ENCODE measurements around the gene OBSCN.

DNA sequence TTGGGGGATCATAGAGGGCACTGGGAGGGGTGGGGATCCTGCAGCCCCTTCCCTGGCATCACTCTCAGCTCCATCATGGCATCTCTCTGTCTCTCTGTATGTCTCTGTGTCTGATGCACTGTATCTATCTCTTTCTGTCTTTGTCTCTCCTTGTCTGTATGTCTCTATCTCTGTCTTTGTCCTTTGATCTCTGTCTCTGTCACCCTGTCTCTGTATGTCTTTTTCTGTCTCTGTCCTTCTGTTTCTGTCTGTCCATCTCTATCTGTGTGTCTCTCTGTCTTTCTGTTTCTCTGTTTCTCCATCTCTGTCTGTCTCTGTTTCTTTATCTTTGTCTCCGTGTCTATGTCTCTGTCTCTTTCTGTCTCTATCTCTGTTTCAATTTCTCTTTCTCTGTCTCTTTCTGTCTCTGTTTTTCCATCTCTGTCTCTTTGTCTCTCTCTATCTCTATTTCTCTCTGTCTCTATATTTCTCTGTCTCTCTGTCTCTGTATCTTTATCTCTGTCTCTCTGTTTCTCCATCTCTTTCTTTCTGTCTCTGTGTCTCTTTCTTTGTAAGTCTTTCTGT is 142.4 kb downstream of the OBSCN start:
- no peak for TF ChIP-seq HDAC1 (CRISPR knock-in tag; IDR thresholded peaks at IDR 0.05)
- TF ChIP-seq, protein P1, sequence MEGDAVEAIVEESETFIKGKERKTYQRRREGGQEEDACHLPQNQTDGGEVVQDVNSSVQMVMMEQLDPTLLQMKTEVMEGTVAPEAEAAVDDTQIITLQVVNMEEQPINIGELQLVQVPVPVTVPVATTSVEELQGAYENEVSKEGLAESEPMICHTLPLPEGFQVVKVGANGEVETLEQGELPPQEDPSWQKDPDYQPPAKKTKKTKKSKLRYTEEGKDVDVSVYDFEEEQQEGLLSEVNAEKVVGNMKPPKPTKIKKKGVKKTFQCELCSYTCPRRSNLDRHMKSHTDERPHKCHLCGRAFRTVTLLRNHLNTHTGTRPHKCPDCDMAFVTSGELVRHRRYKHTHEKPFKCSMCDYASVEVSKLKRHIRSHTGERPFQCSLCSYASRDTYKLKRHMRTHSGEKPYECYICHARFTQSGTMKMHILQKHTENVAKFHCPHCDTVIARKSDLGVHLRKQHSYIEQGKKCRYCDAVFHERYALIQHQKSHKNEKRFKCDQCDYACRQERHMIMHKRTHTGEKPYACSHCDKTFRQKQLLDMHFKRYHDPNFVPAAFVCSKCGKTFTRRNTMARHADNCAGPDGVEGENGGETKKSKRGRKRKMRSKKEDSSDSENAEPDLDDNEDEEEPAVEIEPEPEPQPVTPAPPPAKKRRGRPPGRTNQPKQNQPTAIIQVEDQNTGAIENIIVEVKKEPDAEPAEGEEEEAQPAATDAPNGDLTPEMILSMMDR (CRISPR knock-in tag; IDR thresholded peaks at IDR 0.05): no peak
- no peak for TF ChIP-seq ZBTB33 (CRISPR knock-in tag; IDR thresholded peaks at IDR 0.05)
- TF ChIP-seq, protein P2, sequence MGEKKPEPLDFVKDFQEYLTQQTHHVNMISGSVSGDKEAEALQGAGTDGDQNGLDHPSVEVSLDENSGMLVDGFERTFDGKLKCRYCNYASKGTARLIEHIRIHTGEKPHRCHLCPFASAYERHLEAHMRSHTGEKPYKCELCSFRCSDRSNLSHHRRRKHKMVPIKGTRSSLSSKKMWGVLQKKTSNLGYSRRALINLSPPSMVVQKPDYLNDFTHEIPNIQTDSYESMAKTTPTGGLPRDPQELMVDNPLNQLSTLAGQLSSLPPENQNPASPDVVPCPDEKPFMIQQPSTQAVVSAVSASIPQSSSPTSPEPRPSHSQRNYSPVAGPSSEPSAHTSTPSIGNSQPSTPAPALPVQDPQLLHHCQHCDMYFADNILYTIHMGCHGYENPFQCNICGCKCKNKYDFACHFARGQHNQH (CRISPR knock-in tag; IDR thresholded peaks at IDR 0.05): no peak
- no peak for TF ChIP-seq POLR2A (IDR thresholded peaks at IDR 0.05; ENCODE audit: insufficient read depth in 1 of 2, low read depth in 2 of 2, low read length in 2 of 2)
- TF ChIP-seq, protein P3, sequence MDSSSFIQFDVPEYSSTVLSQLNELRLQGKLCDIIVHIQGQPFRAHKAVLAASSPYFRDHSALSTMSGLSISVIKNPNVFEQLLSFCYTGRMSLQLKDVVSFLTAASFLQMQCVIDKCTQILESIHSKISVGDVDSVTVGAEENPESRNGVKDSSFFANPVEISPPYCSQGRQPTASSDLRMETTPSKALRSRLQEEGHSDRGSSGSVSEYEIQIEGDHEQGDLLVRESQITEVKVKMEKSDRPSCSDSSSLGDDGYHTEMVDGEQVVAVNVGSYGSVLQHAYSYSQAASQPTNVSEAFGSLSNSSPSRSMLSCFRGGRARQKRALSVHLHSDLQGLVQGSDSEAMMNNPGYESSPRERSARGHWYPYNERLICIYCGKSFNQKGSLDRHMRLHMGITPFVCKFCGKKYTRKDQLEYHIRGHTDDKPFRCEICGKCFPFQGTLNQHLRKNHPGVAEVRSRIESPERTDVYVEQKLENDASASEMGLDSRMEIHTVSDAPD (CRISPR knock-in tag; IDR thresholded peaks at IDR 0.05): no peak
- no peak for TF ChIP-seq EP300 (IDR thresholded peaks at IDR 0.05; ENCODE audit: low read depth in 2 of 2, low read length in 2 of 2)
- TF ChIP-seq EP300 (CRISPR knock-in tag; IDR thresholded peaks at IDR 0.05; ENCODE audit: borderline replicate concordance): no peak
- no peak for TF ChIP-seq ASH2L (IDR thresholded peaks at IDR 0.05; ENCODE audit: insufficient read length, low read depth, low read length)
- no peak for TF ChIP-seq KLF6 (CRISPR knock-in tag; IDR thresholded peaks at IDR 0.05)
- TF ChIP-seq EZH2 (conservative IDR thresholded peaks at IDR 0.05; ENCODE audit: low read depth, low read length): no peak
- TF ChIP-seq HOXA5 (CRISPR knock-in tag; IDR thresholded peaks at IDR 0.05): no peak
- no peak for TF ChIP-seq KLF13 (CRISPR knock-in tag; IDR thresholded peaks at IDR 0.05)
- TF ChIP-seq, protein P4, sequence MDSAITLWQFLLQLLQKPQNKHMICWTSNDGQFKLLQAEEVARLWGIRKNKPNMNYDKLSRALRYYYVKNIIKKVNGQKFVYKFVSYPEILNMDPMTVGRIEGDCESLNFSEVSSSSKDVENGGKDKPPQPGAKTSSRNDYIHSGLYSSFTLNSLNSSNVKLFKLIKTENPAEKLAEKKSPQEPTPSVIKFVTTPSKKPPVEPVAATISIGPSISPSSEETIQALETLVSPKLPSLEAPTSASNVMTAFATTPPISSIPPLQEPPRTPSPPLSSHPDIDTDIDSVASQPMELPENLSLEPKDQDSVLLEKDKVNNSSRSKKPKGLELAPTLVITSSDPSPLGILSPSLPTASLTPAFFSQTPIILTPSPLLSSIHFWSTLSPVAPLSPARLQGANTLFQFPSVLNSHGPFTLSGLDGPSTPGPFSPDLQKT (CRISPR knock-in tag; IDR thresholded peaks at IDR 0.05; ENCODE audit: borderline replicate concordance): no peak
- TF ChIP-seq BRCA1 (CRISPR knock-in tag; IDR thresholded peaks at IDR 0.05): no peak
